C4-2B (cell line): ENCODE measurements around the gene NEAT1.

Source experiments
- ZFX ChIP-seq: fragments of 450-650 bp; IDR thresholded peaks from 2 replicates; pipeline ENCODE4 v1.6.1; 2017
- TF ChIP-seq, protein P1 (sequence below): fragments of 450-650 bp; conservative IDR thresholded peaks from 2 replicates; pipeline ENCODE4 v1.5.1; 2017; ENCODE audit warnings: mild to moderate bottlenecking

DNA sequence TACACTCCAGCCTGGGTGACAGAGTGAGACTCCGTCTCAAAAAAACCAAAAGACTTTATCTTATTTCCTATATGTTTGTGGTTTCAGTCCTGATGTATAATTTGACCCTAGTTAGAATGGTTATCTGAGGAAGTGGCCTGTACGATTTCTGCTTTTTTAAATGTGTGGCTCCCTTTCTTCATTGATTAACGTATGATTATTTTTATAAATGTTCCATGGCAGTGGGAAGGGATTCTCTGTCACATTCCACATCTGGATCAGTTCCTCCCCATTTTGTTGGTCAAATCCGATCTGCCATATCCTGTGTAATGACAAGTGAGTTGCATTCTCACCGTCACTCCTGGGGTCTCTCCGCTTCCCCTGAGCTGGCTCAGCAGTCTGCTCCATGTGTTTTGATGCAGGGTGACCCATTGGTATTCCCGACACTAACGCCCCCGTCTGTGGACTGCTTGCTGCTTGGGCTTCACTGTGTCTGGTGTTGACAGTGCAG lies 20.3 kb downstream of the NEAT1 start:
- TF ChIP-seq, protein P1, sequence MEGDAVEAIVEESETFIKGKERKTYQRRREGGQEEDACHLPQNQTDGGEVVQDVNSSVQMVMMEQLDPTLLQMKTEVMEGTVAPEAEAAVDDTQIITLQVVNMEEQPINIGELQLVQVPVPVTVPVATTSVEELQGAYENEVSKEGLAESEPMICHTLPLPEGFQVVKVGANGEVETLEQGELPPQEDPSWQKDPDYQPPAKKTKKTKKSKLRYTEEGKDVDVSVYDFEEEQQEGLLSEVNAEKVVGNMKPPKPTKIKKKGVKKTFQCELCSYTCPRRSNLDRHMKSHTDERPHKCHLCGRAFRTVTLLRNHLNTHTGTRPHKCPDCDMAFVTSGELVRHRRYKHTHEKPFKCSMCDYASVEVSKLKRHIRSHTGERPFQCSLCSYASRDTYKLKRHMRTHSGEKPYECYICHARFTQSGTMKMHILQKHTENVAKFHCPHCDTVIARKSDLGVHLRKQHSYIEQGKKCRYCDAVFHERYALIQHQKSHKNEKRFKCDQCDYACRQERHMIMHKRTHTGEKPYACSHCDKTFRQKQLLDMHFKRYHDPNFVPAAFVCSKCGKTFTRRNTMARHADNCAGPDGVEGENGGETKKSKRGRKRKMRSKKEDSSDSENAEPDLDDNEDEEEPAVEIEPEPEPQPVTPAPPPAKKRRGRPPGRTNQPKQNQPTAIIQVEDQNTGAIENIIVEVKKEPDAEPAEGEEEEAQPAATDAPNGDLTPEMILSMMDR = no peak
- no peak for TF ChIP-seq ZFX
